Retinal pigment epithelial cell (primary cell): ENCODE data around the gene NRBP1.

ENCODE experiments used
- DNase-seq: peaks from one replicate; pipeline ENCODE4 v3.0.0-alpha.2; 2010; ENCODE audit warnings: low read depth
- H3K4me3 ChIP-seq: 2 replicates; pipeline ENCODE4 v1.5.1; 2011; ENCODE audit warnings: mild to moderate bottlenecking, low read length, control low read depth, moderate library complexity
- CTCF ChIP-seq: conservative IDR thresholded peaks from 2 replicates; pipeline ENCODE4 v1.5.1; 2011; ENCODE audit warnings: low read depth, low read length, control low read depth, inconsistent platforms

NRBP1 gene

GRCh38 chr2:27442920-27443282 lies 14.5 kb downstream of the NRBP1 start:
- TF ChIP-seq CTCF: no peak
- DNase-seq: no peak
- H3K4me3 ChIP-seq: no peak overlapping the region

- no peak overlapping the region for H3K4me3 ChIP-seq
- DNase-seq: no peak
- no peak for TF ChIP-seq CTCF
Measured at GRCh38 chr2:27445155-27445554, 16.7 kb downstream of the NRBP1 start.

DNA sequence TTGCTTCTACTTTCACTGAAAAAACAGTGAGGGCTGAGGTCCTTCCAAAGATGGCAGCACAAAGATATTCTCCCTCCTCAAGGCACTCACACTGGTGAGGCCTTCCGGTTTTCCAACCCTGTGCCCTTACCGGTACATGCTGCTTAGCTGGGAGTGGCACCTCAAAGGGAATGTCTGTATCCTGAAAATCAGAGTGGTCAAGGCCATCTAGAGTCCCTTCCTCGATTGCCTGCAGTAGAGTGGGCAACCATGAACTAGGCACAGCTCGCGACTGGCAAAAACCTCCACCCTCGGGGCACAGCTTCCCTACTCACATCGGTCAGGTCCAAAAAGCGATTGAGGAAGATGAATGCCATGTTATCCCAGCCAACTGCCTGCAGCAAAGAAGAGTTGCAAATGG lies 17.2 kb downstream of the NRBP1 start:
- H3K4me3 ChIP-seq: no peak overlapping the region
- no peak for DNase-seq
- no peak for TF ChIP-seq CTCF

DNA sequence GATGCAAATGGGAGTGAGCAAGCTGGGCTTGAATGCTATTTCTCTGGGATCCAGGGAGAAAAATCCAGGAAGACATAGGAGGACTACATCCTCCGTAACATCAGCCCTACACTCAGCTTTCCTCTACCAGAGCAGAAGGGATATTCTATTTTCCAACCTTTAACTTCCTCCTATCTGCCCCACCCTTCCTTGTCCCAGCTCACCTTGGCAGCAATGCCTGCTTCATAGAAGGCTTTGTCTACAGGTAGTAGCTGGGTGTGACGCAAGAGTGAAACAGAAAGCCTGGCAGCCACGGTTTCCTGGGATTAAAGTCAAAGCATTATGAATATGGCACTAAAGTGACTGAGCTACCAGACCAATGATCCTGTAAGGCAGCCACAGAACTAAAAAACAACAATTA lies 17.6 kb downstream of the NRBP1 start:
- no peak for DNase-seq
- no peak overlapping the region for H3K4me3 ChIP-seq
- no peak for TF ChIP-seq CTCF

- no peak overlapping the region for H3K4me3 ChIP-seq
- no peak for TF ChIP-seq CTCF
- no peak for DNase-seq
Measured at GRCh38 chr2:27448381-27448780, 19.9 kb downstream of the NRBP1 start.

- no peak for DNase-seq
- H3K4me3 ChIP-seq: no peak overlapping the region
- TF ChIP-seq CTCF: no peak
Measured at GRCh38 chr2:27451095-27451494, 22.7 kb downstream of the NRBP1 start.

DNA sequence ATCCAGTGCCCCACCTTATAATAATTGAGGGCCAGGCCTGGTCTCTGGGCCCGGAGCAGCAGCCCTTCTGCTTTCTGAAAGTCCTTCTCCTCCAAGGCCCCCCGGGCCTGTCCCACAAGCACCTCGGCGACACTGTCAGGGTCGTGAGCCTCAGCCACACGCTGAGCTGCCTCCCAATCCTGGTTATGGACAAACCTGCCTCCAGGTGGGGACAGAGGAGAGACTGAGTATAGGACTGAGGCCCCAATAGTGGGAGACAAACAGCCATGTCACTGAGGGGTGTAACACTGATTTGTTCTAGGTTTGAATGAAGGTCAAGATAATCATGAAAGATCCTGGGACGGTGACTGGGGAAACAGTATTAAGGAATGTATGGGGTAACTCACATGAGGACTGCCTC lies 25.5 kb downstream of the NRBP1 start:
- TF ChIP-seq CTCF: no peak
- no peak overlapping the region for H3K4me3 ChIP-seq
- no peak for DNase-seq
